ENCODE results near the gene PRKAG2. TPM values are rescaled to one million over a fixed set of nuclear protein-coding genes. Genes with fewer than 3 reads are reported as not detected.
"Not testable (repeated sequence)": the region's sequence is repeated elsewhere in the genome, so short reads cannot be mapped to it uniquely, and the experiment has no call there.

The PRKAG2 gene
- total RNA-seq, 2 experiments from 2014 or later: 23.5 to 25.6 TPM

DNA sequence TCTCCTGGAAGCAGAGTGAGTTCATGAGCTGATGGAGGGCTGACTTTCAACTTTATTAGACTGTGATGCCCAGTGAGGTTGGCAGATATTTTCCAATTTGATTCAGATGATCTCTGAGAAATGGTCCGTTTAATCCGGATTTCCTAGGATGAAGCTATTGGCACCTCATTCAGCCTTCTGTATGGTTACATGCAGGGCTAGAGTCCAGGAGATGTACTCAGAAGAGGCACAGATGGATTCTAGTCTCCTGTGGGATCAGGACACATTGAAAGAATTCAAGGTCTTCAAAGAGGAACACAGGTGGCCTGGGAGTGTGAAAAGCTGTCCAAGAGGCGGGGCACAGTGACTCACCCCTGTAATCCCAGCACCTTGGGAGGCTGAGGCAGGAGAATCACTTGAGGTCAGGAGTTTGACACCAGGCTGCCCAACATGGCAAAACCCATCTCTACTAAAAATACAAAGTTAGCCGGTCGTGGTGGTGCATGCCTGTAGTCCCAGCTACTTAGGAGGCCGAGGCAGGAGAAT, 334.2 kb downstream of the PRKAG2 start:
- CTCF ChIA-PET: no interaction called here
- H3K36me3 Mint-ChIP-seq: no peaks in the 10 kb centered on the region

DNA sequence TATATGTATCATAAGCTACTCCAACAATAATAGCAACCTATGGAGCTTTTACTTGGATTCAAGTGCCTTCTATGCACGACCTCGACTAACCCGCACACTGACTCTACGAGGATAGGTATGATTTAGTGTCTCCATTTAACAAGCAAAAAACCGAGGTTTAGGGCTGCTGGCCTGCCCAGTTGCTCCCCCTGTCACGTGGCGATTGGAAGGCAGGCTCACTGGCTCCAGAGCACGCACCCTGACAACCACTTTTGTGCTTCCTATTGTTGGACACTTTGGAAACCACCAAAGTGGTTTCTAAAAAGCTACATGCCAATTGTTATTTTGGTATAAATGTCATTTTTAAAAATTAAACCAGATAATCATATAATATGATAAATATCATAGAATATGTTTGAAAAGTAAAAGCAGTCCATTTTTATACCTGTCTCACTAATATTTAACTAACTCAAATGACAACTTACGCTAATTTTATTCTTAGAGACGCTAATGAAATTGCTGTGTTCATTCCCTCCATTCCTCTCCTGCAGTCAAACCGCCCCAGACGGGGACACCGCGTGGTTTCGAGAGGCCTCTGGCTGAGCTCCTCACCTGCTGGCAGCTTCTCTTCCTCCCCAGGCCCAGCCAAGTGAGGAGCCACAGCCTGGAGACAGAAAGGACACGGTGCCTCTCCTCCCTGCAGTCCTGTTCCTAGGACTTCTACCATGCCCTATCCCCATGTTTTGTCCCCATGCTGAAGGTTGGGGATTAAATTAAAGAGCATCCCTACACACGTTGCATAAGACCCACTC, 335.0 kb downstream of the PRKAG2 start:
- intact Hi-C loops (cut with micrococcal nuclease): no loop called here
- DNase-seq: no peak
- Mint-ChIP-seq H3K4me1 (ENCODE audit: low read depth) (peaks cover 12% of the 10 kb centered on the region), H3K4me3 (no peak overlapping the region), H3K9me3 (no peaks in the 10 kb centered on the region), H3K36me3 (no peaks in the 10 kb centered on the region), H3K27me3 (peaks cover 23% of the 10 kb centered on the region), H3K27ac (no peak overlapping the region)
- ChIA-PET POLR2A (no interaction called here), CTCF (no interaction called here)

More for the DNA sequence above, 334.2 kb downstream of the PRKAG2 start:
- peaks cover 7% of the 10 kb centered on the region for H3K4me1 Mint-ChIP-seq (ENCODE audit: low read depth)
- intact Hi-C loops (cut with micrococcal nuclease): no loop called here
- DNase-seq: no peak
- no peaks in the 10 kb centered on the region for H3K9me3 Mint-ChIP-seq
- POLR2A ChIA-PET: no interaction called here
- H3K4me3 Mint-ChIP-seq: no peak overlapping the region
- H3K27me3 Mint-ChIP-seq: peaks cover 22% of the 10 kb centered on the region
- H3K27ac Mint-ChIP-seq: no peak overlapping the region

DNA sequence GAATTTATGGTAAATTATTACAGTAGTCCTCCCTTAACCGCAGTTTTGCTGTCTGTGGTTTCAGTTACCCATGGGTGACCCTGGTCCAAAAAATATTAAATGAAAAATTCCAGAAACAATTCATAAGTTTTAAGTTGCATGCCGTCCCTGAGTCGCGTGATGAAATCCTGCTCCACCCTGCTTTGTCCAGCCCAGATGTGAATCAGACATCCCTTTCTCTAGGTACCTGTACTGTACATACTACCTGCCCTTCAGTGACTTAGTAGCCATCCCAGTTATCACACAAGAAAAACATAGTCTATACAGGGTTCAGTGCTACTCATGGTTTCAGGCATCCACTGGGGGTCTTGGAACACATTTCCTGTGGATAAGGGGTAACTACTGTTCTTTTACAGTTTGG, 336.8 kb downstream of the PRKAG2 start:
- ChIA-PET POLR2A (no interaction called here), CTCF (interaction anchor here (1.9 kb wide), 1 partner anchor 243 kb away, joined by 4 read pairs; no protein-coding TSS in a partner anchor)
- no peaks in the 10 kb centered on the region for H3K9me3 Mint-ChIP-seq
- intact Hi-C loops (cut with micrococcal nuclease): no loop called here
- no peak overlapping the region for H3K4me3 Mint-ChIP-seq
- H3K4me1 Mint-ChIP-seq (ENCODE audit: low read depth): peaks cover 12% of the 10 kb centered on the region
- DNase-seq: no peak
- no peaks in the 10 kb centered on the region for H3K36me3 Mint-ChIP-seq
- no peak overlapping the region for H3K27ac Mint-ChIP-seq
- H3K27me3 Mint-ChIP-seq: peaks cover 16% of the 10 kb centered on the region

DNA sequence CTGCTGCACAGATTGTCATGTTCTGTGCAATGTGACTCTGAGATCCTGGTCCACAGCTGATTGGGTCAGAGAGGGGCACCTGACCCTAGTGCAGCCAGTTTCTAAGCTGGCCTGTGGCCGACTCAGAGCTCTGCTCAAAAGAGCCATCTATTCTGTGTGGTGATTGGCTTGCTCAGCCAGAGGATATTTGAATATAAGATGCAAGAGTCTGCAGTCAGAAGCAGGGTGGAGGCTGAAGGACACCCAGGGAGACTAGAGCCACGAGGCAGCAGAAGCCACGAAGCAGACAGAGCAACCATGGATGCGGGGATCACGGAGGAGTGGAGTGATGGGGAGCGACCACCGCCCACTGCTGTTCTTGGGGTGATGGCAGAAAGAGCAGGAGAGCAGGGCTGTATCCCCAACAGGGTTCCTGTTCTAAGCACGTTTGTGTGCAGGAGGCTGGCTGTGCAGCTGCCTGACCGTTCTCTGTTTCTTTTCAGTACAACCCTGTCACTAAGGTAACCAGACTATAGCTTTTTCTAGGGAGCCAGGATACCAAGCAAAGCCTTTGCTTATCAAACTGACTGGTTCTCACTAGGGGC, 337.7 kb downstream of the PRKAG2 start:
- DNase-seq: no peak
- no peak overlapping the region for H3K4me3 Mint-ChIP-seq
- peaks cover 12% of the 10 kb centered on the region for H3K4me1 Mint-ChIP-seq (ENCODE audit: low read depth)
- ChIA-PET POLR2A (interaction anchor here (1.3 kb wide), 1 partner anchor 19 kb away, joined by 4 read pairs; the partner anchor contains the start of gene RHEB), CTCF (interaction anchor here (0.7 to 1.9 kb wide), 2 partner anchors 244 to 730 kb away, joined by 3 to 4 read pairs; no protein-coding TSS in a partner anchor)
- intact Hi-C loops (cut with micrococcal nuclease): no loop called here
- no peaks in the 10 kb centered on the region for H3K9me3 Mint-ChIP-seq
- H3K27me3 Mint-ChIP-seq: peaks cover 16% of the 10 kb centered on the region
- H3K27ac Mint-ChIP-seq: no peak overlapping the region
- no peaks in the 10 kb centered on the region for H3K36me3 Mint-ChIP-seq

DNA sequence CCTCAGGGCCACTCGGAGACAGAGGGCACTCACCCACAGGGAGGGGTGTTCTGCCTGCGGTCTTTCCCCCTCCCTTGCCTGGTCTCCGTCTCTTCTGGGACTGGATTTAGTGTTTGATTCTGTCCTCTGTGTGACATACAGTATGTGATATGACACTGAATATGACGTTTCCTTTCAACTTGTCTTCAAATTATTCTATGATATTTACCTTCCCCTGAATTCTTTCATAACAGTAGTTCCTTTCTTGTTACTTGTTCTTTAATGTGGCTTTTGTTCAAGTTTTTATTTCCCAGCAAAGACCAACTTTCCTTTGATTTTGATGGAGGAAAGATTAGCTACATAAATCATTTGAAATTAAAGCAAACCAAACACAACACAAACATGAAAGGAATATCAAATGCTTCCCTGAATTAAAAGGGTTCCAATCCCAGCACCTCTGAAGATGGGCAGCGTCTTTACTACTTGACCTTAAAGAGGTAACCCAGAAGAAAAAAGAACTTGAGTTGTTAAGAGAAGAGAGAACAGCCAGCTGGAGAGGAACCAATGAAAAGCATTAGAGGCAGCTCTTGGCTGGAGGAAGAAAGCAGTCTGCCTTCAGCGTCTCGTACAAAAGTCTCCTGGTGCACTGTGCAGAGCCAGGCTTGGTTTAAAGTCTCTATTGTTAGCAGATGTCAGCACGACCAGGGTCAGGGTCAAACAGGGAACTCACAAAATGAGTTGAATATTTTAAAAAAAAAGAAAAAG, 338.9 kb downstream of the PRKAG2 start:
- no peaks in the 10 kb centered on the region for H3K9me3 Mint-ChIP-seq
- CTCF ChIA-PET: interaction anchor here (0.7 to 1.9 kb wide), 3 partner anchors 8 to 729 kb away, joined by 3 to 4 read pairs (median 3); no protein-coding TSS in a partner anchor
- H3K36me3 Mint-ChIP-seq: no peaks in the 10 kb centered on the region
- intact Hi-C loops (cut with micrococcal nuclease): no loop called here
- no peak for DNase-seq
- H3K4me3 Mint-ChIP-seq: no peak overlapping the region
- H3K4me1 Mint-ChIP-seq (ENCODE audit: low read depth): peaks cover 12% of the 10 kb centered on the region
- H3K27ac Mint-ChIP-seq: no peak overlapping the region
- H3K27me3 Mint-ChIP-seq: peaks cover 14% of the 10 kb centered on the region
- POLR2A ChIA-PET: interaction anchor here (0.7 to 1.3 kb wide), 2 partner anchors 18 to 1980 kb away, joined by 3 to 4 read pairs; partner anchors contain the start of gene RHEB

DNA sequence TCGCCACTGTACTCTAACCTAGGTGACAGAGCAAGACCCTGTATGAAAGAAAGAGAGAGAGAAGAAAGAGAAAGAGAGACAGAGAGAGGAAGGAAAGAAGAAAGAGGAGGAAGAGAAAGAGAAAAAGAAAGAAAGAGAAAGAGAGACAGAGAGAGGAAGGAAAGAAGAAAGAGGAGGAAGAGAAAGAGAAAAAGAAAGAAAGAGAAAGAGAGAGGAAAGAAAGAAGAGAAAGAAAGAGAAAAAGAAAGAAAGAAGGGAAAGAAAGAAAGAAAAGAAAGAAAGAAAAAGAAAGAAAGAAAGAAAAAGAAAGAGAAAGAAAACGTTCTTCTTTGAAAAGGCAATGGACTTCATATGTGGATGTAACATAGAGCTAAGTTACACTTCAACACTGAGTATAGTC, 340.7 kb downstream of the PRKAG2 start:
- H3K9me3 Mint-ChIP-seq; H3K27ac Mint-ChIP-seq; DNase-seq; CTCF ChIA-PET; H3K4me3 Mint-ChIP-seq; intact Hi-C loops (cut with micrococcal nuclease); H3K36me3 Mint-ChIP-seq; POLR2A ChIA-PET; H3K27me3 Mint-ChIP-seq: not testable (repeated sequence)
- peaks cover 12% of the 10 kb centered on the region for H3K4me1 Mint-ChIP-seq (ENCODE audit: low read depth)

DNA sequence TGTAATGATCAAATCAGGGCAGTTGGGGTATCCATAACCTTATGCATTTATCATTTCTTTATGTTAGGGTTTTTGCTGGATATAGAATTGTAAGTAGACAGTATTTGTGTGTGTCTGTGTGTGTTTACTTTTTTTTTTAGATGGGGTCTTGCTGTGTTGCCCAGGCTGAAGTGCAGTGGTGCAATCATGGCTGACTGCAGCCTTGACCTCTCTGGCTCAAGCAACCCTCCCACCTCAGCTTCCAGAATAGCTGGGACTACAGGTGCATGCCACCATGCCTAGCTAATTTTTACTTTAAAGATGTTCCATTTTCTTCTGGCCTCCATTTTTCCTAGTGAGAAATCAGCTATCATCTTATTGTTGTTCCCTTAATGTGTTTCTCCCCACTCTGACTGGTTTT, 347.1 kb downstream of the PRKAG2 start:
- H3K9me3 Mint-ChIP-seq: peaks cover 18% of the 10 kb centered on the region
- CTCF ChIA-PET: no interaction called here
- no peak for DNase-seq
- peaks cover 1% of the 10 kb centered on the region for H3K36me3 Mint-ChIP-seq
- no peaks in the 10 kb centered on the region for H3K4me1 Mint-ChIP-seq (ENCODE audit: low read depth)
- POLR2A ChIA-PET: no interaction called here
- peaks cover 3% of the 10 kb centered on the region for H3K27me3 Mint-ChIP-seq
- no peak overlapping the region for H3K27ac Mint-ChIP-seq
- intact Hi-C loops (cut with micrococcal nuclease): no loop called here
- H3K4me3 Mint-ChIP-seq: no peak overlapping the region

DNA sequence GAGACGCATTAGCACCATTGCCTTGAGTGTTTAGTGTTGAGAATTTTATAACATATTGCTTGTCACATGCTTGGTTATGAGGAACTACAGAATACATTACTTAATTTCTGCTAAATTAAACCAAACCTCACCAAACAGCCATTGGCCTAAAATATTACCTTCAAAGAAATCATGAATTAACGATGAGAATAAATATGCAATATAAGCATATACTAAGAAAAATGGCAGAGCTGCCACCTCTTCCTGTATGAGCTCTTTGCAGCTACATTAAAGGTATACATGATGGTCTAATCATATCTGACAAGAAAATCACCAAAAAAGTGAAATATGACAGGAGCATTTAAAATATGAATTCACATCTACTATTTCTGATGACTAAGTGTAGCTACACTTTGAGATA, 352.1 kb downstream of the PRKAG2 start:
- POLR2A ChIA-PET: no interaction called here
- CTCF ChIA-PET: no interaction called here
- intact Hi-C loops (cut with micrococcal nuclease): no loop called here

DNA sequence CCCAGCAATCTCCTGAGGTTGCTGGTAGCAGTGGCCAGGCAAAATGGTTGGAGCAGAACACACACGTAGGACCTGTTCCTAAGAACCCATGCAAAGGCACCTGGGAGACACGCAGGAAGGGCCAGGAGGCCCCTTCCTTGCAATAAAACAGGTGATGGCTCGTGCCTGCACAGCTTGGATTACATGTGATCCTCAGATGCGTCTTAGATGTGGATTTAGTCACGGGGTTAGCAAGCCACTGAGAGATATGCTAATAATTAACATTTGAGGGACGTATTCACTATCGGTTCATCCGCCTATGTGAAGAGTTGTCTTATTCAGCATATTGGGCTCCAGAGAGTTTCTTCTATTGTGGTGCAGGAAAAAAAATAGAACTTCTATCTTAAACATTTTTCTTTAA, 352.6 kb downstream of the PRKAG2 start:
- CTCF ChIA-PET: no interaction called here
- H3K36me3 Mint-ChIP-seq: peaks cover 2% of the 10 kb centered on the region
- intact Hi-C loops (cut with micrococcal nuclease): no loop called here
- peaks cover 3% of the 10 kb centered on the region for H3K9me3 Mint-ChIP-seq
- POLR2A ChIA-PET: no interaction called here
- peaks cover 5% of the 10 kb centered on the region for H3K4me1 Mint-ChIP-seq (ENCODE audit: low read depth)
- H3K27me3 Mint-ChIP-seq: peaks cover 3% of the 10 kb centered on the region
- no peak for DNase-seq
- no peak overlapping the region for H3K4me3 Mint-ChIP-seq
- no peak overlapping the region for H3K27ac Mint-ChIP-seq

More for the DNA sequence above, 352.1 kb downstream of the PRKAG2 start:
- no peak for DNase-seq
- peaks cover 5% of the 10 kb centered on the region for H3K4me1 Mint-ChIP-seq (ENCODE audit: low read depth)
- no peak overlapping the region for H3K27ac Mint-ChIP-seq
- no peaks in the 10 kb centered on the region for H3K36me3 Mint-ChIP-seq
- H3K9me3 Mint-ChIP-seq: peaks cover 7% of the 10 kb centered on the region
- H3K27me3 Mint-ChIP-seq: peaks cover 3% of the 10 kb centered on the region
- no peak overlapping the region for H3K4me3 Mint-ChIP-seq

DNA sequence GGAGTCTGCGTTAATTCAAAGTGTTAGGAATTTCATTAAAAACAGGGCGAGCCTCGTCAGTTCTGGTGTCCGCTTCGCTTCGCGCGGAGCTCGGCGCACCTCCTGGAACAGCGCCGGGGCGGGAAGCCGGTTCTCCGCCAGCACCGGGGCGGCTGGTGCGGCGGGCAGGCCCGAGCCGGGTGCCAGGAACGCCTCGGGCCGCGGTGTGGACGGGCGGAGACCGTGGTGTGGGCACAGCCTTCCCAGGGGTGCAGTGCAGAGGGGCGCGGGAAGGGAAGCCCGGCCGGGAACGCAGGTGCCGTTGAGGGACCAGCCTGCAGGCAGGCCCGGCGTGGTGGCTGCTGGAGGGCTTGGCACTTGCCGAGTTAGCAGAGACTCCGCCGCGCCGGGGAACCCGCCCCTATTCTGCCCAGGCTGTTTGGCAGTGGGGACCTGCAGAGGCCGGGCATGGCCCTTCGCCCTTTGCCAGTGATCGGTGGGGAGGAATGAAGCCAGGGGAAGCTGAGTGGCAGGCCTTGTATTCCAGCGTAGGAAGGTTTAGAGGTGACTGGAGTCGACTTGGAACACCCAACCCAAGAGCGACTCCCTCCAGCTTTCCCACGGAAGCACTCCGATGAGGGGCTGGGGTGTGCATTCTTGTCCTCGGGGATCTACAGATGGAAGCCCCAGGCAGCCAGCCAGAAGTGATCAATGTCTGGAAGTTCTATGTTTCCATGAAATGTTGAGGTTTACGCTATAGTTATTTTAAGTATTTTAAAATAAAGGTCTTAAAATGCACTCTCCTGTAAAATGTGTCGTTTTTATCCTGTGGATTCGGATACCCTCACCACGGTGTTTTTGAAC, 356.3 kb downstream of the PRKAG2 start:
- Mint-ChIP-seq H3K27ac (peak overlapping the region; percentile 96), H3K9me3 (no peaks in the 10 kb centered on the region), H3K27me3 (no peaks in the 10 kb centered on the region), H3K36me3 (peaks cover 5% of the 10 kb centered on the region), H3K4me1 (ENCODE audit: low read depth) (peaks cover 28% of the 10 kb centered on the region), H3K4me3 (peak overlapping the region; percentile 92)
- intact Hi-C loops (cut with micrococcal nuclease): loop anchor here (1.0 kb wide), 2 partner anchors 170 to 356 kb away; no protein-coding TSS in a partner anchor
- peak; percentile 51 for DNase-seq
- ChIA-PET POLR2A (interaction anchor here (1.1 to 3.7 kb wide), 3 partner anchors 18 to 356 kb away, joined by 4 to 25 read pairs (median 4); partner anchors contain the start of gene PRKAG2), CTCF (interaction anchor here (1.2 to 1.7 kb wide), 5 partner anchors 111 to 263 kb away, joined by 3 to 9 read pairs (median 4); no protein-coding TSS in a partner anchor)

DNA sequence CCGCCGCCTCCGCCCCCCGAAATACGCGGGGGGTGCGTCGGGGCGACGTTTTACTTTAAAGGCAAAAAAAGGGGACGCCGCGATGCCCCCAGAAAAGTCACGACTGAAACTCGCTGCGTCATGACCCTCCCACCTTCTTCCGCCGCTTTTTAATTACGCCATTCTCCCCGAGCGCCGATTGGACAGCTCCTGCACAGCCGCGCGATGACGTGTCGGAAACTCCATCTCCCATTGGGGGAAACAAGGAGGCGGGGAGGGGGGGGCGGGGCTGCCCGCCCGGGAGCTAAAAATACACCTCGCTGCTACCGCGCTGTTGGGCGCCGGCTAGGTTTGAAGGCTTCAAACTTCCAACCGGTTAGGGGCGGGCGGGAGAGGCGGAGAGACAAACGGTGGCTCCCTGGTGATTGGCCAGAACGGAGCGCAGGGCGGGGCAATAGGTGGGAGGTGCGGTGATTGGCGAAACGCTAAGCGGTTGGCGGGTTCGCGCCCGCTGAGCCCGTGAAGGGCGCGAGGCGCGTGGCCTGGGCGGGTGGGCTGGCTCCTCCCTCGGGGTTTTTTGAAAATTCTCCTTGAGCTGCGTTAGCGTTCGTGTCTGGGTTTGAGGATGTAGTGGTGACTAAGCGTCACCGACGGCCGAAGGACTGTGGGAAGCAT, 357.0 kb downstream of the PRKAG2 start, which contains the start of gene RHEB:
Gene RHEB, minus strand, starts transcription at position 131 of the 654 bp plus-strand sequence. CDS start 384 bp downstream, outside the sequence.
- peaks cover 7% of the 10 kb centered on the region for H3K36me3 Mint-ChIP-seq
- peak within 1 kb of the TSS; percentile 96 for H3K27ac Mint-ChIP-seq
- peak within 1 kb of the TSS; percentile 92 for H3K4me3 Mint-ChIP-seq
- H3K9me3 Mint-ChIP-seq: no peaks in the 10 kb centered on the region
- intact Hi-C loops (cut with micrococcal nuclease): loop anchor here (1.0 to 5.0 kb wide), 6 partner anchors 48 to 356 kb away; partner anchors contain the start of gene ABCF2
- POLR2A ChIA-PET: interaction anchor here (0.6 to 3.7 kb wide), 4 partner anchors 19 to 506 kb away, joined by 4 to 25 read pairs (median 4); partner anchors contain the start of gene PRKAG2
- DNase-seq: peak; percentile 99
- peaks cover 35% of the 10 kb centered on the region for H3K4me1 Mint-ChIP-seq (ENCODE audit: low read depth)
- CTCF ChIA-PET: interaction anchor here (1.0 to 1.7 kb wide), 6 partner anchors 112 to 264 kb away, joined by 3 to 9 read pairs (median 4); no protein-coding TSS in a partner anchor
- no peaks in the 10 kb centered on the region for H3K27me3 Mint-ChIP-seq

Data from activated CD4-positive, alpha-beta memory T cell treated with anti-CD3 and anti-CD28 coated beads for 36 hours (primary cell).